ENCODE data around the gene PCNX1.

GRCh38 chr14:71135496-71135895, 228.2 kb downstream of the PCNX1 start:
- TF ChIP-seq CTCF (conservative IDR thresholded peaks at IDR 0.05; ENCODE audit: low read depth, low read length), result no peak
- no peak for TF ChIP-seq EZH2phosphoT487 (IDR thresholded peaks at IDR 0.05; ENCODE audit: borderline replicate concordance, low read length)
